Neural progenitor cell (in vitro differentiated cells): ENCODE data around the gene SREBF2.

Source experiments
- CTCF ChIP-seq: fragments of 200-600 bp; sonication (generic); IDR thresholded peaks from 2 replicates; pipeline ENCODE4 v1.5.1; 2017; ENCODE audit warnings: antibody characterized with exemption, mild to moderate bottlenecking
- EZH2 ChIP-seq: fragments of 200-600 bp; sonication (generic); IDR thresholded peaks from 2 replicates; pipeline ENCODE4 v1.6.1; 2017; ENCODE audit warnings: antibody characterized with exemption, mild to moderate bottlenecking, moderate library complexity
- EZH2phosphoT487 ChIP-seq: fragments of 200-600 bp; sonication (generic); IDR thresholded peaks from 2 replicates; pipeline ENCODE4 v1.6.1; 2017; ENCODE audit warnings: antibody characterized with exemption

GRCh38 chr22:41815716-41816115 lies 17.2 kb upstream of the SREBF2 start:
- TF ChIP-seq CTCF (no peak), EZH2 (no peak), EZH2phosphoT487 (no peak)
